GM21390 (cell line): ENCODE data around the gene ART4.
A peak's percentile ranks its signal among the peaks of the same experiment; 100 is the strongest.

Experiments used
- ATAC-seq: cut with Tn5 transposase; IDR thresholded peaks from one replicate; pipeline ENCODE4 v1.9.1; 2021; ENCODE audit not compliant: unreplicated experiment

Gene ART4

DNA sequence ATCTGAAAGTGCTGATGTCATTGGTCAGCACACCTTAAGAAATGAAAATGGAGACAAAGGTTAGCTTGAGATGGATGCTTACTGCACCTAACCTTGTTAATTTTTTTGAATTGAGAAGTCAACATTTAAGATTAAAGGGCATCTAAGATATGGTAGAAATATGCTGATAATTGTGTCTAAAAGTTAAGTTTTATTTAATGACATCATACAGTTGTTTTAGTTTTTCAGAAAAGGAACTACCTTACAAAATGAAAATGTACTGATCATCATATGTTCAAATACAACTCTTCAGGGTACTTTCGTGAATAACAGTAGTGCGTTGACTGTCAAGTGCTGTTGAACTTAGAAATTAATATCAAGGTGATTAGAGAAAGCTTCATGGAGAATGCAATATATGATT is 31.8 kb downstream of the ART4 start:
- ATAC-seq, result no peak

- no peak for ATAC-seq
Observed at GRCh38 chr12:14810953-14811483, 32.3 kb downstream of the ART4 start.

DNA sequence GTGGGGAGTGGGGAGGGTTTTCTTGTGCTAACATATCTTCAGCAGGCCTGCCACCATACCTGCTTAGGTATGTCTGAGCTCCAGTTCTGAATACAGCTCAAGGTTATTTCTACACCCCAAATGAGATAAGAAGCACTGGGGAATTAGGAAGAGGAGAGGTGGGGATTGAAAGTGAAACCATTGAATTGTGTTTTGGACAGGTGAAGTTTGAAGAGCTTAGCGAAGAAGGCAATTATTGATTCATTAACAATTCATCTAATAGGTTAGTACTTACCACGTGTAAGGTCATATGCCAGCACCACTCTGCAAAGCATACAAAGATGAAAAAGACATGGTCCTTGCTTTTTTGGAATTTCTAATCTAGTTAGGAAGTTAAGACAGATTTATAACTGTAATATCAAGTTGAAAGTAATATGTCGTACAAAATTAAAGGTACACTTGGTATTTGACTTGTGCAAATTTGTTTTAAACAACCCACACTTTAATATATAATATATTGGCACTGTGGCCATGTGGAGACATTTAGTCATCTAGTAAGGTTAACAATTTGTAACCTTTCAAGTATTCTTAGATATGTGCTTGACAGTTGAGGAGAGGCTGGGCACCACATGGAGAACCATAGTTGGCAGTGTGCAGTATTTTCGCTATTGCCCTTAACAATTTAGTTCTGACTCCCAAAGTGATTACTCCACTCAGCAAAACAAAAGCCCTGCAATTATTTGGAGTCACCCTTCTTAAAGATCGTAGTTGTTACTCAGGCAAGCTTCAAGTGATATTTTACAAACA is 33.0 kb downstream of the ART4 start:
- ATAC-seq, result no peak

- ATAC-seq, result peak; percentile 21
Observed at GRCh38 chr12:14803830-14804160, 39.5 kb downstream of the ART4 start.

DNA sequence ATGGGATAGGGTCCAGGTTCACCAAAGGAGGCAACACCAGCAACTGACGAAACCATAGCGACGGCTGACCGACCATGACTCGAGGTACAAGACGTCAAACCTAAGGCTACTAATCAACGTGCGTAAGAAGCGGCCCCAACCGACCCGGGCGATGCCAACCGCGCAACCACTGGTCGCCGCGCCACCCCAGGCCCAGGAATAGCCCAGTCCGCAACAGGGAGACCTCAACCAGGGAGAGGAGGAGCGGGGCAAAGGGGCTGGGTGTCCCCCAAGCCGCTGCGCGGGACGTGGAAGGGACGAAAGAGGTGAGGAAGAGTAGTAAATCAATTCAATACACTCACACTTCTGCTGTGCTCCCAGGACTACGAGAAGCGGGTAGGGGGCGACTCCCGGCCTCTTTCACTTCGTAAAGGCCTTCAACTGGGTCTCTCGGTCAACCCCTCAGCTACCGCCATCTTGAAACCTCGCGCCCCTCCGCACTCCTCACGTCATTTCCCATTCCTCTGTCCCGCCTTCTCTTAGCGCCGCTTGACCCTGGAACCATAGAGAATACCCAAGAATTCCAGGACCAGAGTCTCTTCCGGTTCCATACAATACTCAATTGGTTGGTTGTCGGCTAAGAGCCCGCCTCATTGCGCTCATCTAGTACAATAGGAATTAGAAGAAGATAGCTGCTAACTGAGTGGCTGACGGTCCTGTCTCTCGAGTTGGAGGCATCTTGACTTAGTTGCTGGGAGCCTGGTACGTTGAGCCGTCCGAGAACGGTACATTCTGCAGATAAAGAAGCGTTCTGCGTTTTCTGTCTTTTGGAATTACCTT is 40.1 kb downstream of the ART4 start, which contains the start of the genes C12orf60 and WBP11:
TSS of gene C12orf60 (plus strand) at position 660 of the 819 bp plus-strand sequence. CDS start 19,266 bp downstream, outside the sequence.
TSS of gene WBP11 (minus strand) at position 468 of the 819 bp plus-strand sequence. CDS start 2,095 bp downstream, outside the sequence.
- ATAC-seq, result peak; percentile 99

DNA sequence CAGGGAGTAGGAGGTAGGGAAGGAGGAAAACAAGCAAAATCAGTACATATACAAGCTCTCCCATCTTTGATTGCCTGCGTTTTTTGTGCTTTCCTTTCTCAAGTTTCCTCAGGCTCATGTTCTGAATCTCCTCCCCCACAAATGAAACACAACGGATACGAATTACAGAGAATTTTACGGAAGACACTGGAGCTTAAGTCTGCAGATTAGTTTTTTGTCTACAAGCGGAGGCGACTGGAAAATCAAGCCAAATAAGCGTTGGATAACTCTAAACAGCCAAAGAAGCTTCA is 40.7 kb downstream of the ART4 start:
- no peak for ATAC-seq

DNA sequence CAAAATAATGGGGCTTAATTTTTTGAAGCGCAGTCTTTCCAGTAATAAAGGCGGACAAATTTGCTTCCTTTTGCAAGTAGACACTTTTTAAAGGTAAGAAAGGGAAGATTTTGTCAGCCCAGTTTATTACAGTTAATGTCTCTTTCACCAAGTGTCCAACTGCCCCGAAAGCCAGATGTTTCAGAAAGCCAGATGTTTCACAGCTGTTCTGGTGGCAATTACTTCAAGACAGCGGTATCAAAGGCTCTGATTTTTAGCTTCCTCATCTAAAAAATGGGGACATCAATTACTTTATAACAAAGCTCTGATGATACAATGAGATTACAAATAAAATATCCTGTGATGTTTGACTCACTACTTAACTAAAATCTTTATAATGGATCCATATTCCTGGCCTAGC is 41.1 kb downstream of the ART4 start:
- no peak for ATAC-seq

DNA sequence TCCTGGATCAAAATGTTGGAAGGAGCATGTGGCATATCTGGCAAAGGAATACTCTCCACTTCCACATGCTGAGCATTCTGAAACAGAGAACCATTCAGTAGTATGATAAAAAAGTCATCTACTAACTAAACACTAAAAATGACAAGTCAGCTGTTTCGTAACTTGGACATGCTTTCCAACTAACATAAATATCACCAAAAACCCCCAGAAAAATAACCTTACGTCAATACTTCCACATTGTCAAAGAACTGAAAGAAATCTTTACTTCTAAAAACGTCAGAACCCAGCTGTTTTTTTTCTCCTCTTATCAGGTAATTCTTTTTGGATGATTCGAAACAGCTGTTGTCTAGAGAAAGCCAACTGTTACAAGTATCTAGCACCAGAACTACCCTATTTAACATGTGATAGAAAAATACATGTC is 48.3 kb downstream of the ART4 start:
- ATAC-seq, result no peak

DNA sequence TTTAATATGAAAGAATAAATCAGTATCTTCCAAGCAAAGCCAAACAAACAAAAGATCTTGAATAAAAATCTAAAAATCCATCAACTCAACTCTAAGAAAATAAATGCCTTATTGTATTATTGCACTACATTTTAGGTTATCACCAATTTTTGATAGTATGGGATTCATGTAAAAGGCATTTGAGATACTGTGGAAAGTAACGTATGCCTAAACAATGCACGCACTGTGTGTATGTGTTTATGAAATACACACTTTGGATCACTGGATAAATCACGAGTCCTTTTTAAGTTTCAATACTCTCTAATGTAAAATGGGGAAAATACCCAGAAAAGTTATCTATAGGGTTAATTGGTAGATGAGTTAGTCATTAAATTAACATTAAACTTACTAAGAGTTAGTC is 57.8 kb downstream of the ART4 start:
- ATAC-seq, result no peak

- no peak for ATAC-seq
Observed at GRCh38 chr12:14784471-14784870, 58.9 kb downstream of the ART4 start.

DNA sequence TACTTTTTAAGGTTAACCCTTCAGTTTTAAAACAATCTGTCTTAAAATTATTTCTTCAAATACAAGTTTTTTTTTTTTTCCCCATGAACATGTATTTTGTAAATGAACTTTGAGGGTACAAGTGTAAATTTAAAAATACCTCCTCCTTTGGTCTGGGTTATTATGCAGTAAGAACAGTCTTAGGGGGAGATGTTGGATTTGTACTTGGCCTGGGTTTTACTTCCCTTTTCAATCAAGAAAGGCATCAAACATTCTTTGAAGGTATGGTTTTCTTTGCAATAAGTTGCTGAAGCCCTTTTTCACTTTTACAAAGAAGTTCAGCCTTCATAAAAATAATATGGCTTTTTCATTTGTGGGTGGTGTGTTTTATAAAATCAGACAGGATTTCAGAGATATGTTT is 60.6 kb downstream of the ART4 start:
- ATAC-seq, result no peak

DNA sequence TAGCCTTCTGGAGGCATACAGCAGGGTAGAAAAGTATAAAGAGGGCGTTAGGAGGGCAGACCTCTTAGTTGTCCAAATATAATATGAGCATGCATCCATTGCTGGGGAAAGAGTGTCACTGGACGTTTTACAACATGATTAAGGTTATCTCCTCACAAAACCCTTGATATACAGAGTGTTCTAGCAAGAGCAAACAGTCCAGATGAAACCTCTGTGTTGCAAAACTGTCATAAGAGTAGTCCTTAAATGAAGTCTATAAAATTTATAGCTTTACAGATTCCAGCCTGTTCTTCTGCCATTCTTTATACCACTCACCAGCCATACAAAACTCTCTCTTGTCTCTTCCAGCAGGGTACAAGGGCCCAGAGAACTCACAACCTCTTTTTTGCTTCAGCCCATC is 61.8 kb downstream of the ART4 start:
- no peak for ATAC-seq

DNA sequence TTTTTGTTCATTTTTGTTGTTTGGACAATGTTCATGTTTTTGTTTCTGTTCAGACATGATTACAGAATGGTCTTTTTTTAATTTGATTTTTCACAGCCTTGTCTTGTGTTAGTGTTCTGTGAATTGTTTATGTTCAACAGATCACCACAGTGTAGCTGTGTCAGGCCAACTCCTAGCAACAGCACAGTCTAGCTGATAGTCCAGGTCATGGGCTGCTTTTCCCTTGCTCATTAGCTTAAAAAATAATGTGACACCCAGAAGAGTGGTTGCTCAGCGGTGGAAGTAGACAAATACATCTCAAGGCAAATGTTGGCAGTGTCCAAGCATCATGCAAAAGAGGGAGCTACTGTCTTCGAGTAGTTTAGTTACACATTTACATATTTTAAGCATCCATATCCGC is 62.5 kb downstream of the ART4 start:
- ATAC-seq, result no peak

- ATAC-seq, result no peak
Observed at GRCh38 chr12:14779834-14780233, 63.5 kb downstream of the ART4 start.

DNA sequence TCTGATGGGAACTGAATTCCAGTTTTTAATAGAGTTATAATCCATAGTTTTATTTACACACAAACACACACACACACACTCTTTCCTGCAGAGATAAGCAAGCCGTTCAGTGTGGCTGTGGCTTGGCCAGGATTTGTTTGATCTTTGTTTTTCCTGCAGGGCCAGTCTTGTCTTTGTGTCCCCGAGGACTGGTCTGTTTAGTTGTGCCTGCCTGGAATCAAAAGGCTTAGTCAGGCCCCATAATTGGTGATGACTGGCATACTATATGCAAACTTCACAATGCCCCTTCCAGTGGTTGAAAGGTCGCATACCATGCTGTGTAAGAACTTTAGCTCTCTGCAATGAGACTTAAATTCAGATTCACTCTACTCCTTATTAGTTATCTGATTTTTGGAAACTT is 66.1 kb downstream of the ART4 start:
- no peak for ATAC-seq

DNA sequence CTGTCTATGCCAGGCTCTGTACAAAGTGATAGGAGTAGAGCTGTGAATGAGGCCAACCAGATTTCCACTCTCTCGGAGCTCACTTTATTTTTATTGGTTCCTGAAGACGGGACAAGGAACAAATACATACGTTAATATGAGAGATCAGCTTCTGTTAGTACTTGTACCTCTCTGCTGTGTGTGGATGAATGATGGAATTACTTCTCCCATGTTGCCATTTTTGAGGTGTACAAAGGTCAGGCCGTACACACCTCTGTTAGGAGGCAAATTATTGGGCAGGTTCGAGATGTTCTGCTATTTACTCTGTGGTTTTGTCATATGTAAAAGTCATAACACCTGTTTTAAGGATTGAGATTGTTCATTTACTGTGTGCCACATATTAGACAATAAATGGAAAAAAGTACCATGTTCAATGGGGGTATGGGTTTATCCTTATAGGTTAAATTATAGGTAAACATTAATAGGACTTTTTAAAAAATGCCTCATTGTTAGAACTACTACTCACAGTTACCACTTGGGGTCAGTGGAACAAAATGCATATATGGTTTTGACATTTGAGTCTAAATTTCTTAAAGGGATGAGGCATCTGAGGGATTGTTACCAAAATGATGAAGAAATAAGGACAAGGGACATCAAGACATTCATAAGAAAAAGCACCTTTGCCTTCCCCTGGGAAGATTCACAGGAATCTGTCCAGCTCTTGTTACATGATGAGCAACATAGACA is 66.9 kb downstream of the ART4 start:
- no peak for ATAC-seq

- no peak for ATAC-seq
Observed at GRCh38 chr12:14775636-14775980, 67.7 kb downstream of the ART4 start.
